SU-DHL-6 (cell line): Measurements from ENCODE around the gene PSMA6.

ENCODE experiments used
- H2AFZ ChIP-seq: fragments of 200-600 bp; sonication (generic); 2 replicates; pipeline ENCODE4 v1.6.1; 2014; ENCODE audit warnings: low read depth, mild to moderate bottlenecking, moderate library complexity, mixed read lengths, antibody characterized with exemption, low read length; ENCODE audit not compliant: severe bottlenecking
- H3F3A ChIP-seq: fragments of 200-600 bp; shearing (Covaris generic); 2 replicates; pipeline ENCODE4 v1.6.0; 2016; ENCODE audit warnings: antibody characterized with exemption, mild to moderate bottlenecking; ENCODE audit not compliant: insufficient read depth
- H3K27ac ChIP-seq: fragments of 200-600 bp; sonication (generic); 2 replicates; pipeline ENCODE4 v1.5.1; 2016; ENCODE audit warnings: low read depth, mild to moderate bottlenecking, low read length, moderate library complexity, mixed read lengths
- H3K27me3 ChIP-seq: fragments of 200-600 bp; sonication (generic), shearing (Covaris generic); 2 replicates; pipeline ENCODE4 v1.6.0; 2014; ENCODE audit warnings: mild to moderate bottlenecking, low read length
- H3K36me3 ChIP-seq: fragments of 200-600 bp; sonication (generic); 2 replicates; pipeline ENCODE4 v1.6.1; 2014; ENCODE audit warnings: mild to moderate bottlenecking, low read length, mixed read lengths
- H3K4me2 ChIP-seq: fragments of 300-600, 200-600 bp; shearing (Covaris generic), sonication (generic); 2 replicates; pipeline ENCODE4 v1.6.0; 2014; ENCODE audit warnings: low read length, low read depth, mild to moderate bottlenecking; ENCODE audit not compliant: poor library complexity, severe bottlenecking
- H3K4me3 ChIP-seq: fragments of 200-600 bp; sonication (generic); 2 replicates; pipeline ENCODE4 v1.5.1; 2014; ENCODE audit warnings: antibody characterized with exemption, low read length, mild to moderate bottlenecking, mixed read lengths; ENCODE audit not compliant: insufficient read depth, poor library complexity, severe bottlenecking
- H3K79me2 ChIP-seq: fragments of 200-600 bp; sonication (generic); 2 replicates; pipeline ENCODE4 v1.6.1; 2014; ENCODE audit warnings: mild to moderate bottlenecking, low read length, moderate library complexity; ENCODE audit not compliant: insufficient read depth
- H3K9ac ChIP-seq: fragments of 200-600 bp; sonication (generic); 2 replicates; pipeline ENCODE4 v1.7.0; 2014; ENCODE audit warnings: mild to moderate bottlenecking, low read length
- H3K9me2 ChIP-seq: fragments of 200-600 bp; sonication (generic); replicated peaks from 2 replicates; pipeline ENCODE4 v1.6.1; 2014; ENCODE audit warnings: low read length; ENCODE audit not compliant: insufficient read depth
- H3K9me3 ChIP-seq: fragments of 200-600 bp; sonication (generic); 2 replicates; pipeline ENCODE4 v1.6.1; 2014; ENCODE audit warnings: low read length, mixed read lengths; ENCODE audit not compliant: insufficient read depth
- H4K20me1 ChIP-seq: fragments of 200-600 bp; sonication (generic); 2 replicates; pipeline ENCODE4 v1.6.1; 2014; ENCODE audit warnings: low read depth, mild to moderate bottlenecking, antibody characterized with exemption, low read length, moderate library complexity, mixed read lengths
- CTCF ChIP-seq: fragments of 200-600 bp; sonication (generic); IDR thresholded peaks from one replicate; pipeline ENCODE4 v1.5.1; 2017; ENCODE audit warnings: antibody characterized with exemption, mild to moderate bottlenecking, low read length, moderate library complexity; ENCODE audit not compliant: insufficient read depth, poor library complexity, severe bottlenecking
- EZH2phosphoT487 ChIP-seq: fragments of 200-600 bp; sonication (generic), shearing (Covaris generic); conservative IDR thresholded peaks from 2 replicates; pipeline ENCODE4 v1.6.1; 2018; ENCODE audit warnings: mild to moderate bottlenecking, antibody characterized with exemption, low read length, moderate library complexity, mixed read lengths

Gene PSMA6

GRCh38 chr14:35366521-35366976 lies 74.4 kb downstream of the PSMA6 start:
- Histone ChIP-seq H3K9me2 (no peaks in the 10 kb centered on the region), H3K27ac (no peak overlapping the region), H3F3A (no peaks in the 10 kb centered on the region), H4K20me1 (no peaks in the 10 kb centered on the region), H3K79me2 (no peaks in the 10 kb centered on the region), H3K4me2 (no peak overlapping the region), H3K9me3 (no peaks in the 10 kb centered on the region; the same call in 1 of the 2 replicates), H3K36me3 (no peaks in the 10 kb centered on the region), H2AFZ (peak overlapping the region; percentile 55), H3K9ac (no peak overlapping the region), H3K4me3 (no peak overlapping the region), H3K27me3 (no peaks in the 10 kb centered on the region)
- no peak for TF ChIP-seq CTCF
- TF ChIP-seq EZH2phosphoT487 = no peak

GRCh38 chr14:35367056-35367372 lies 74.8 kb downstream of the PSMA6 start:
- no peaks in the 10 kb centered on the region for H3K27me3 ChIP-seq
- no peaks in the 10 kb centered on the region; the same call in 1 of the 2 replicates for H3K9me3 ChIP-seq
- no peak overlapping the region for H3K4me3 ChIP-seq
- no peaks in the 10 kb centered on the region for H3K36me3 ChIP-seq
- no peak overlapping the region for H3K9ac ChIP-seq
- H3K79me2 ChIP-seq = no peaks in the 10 kb centered on the region
- TF ChIP-seq EZH2phosphoT487 (no peak), CTCF (no peak)
- peak overlapping the region; percentile 55 for H2AFZ ChIP-seq
- no peaks in the 10 kb centered on the region for H3K9me2 ChIP-seq
- no peak overlapping the region for H3K27ac ChIP-seq
- no peaks in the 10 kb centered on the region for H3F3A ChIP-seq
- H3K4me2 ChIP-seq = no peak overlapping the region
- H4K20me1 ChIP-seq = no peaks in the 10 kb centered on the region
